CD4-positive, CD25-positive, alpha-beta regulatory T cell (primary cell): ENCODE data around the gene DENND6A. TPM values are rescaled to one million over a fixed set of nuclear protein-coding genes. Genes with fewer than 3 reads are reported as not detected.

Experiments used
- ATAC-seq, 2 donors: fragments of 150-1000 bp; cut with Tn5 transposase; one replicate each; pipeline ENCODE4 v1.10.0; 2021; ENCODE audit warnings: low read depth in 2 of 2, moderate number of reproducible peaks in 2 of 2, moderate library complexity in 1 of 2
- DNase-seq, 3 donors: peaks; one replicate each; pipeline versions ENCODE4 v3.0.0 to v3.0.0-alpha.2; 2012 to 2022; ENCODE audit warnings: mixed read lengths in 1 of 3
- H3K27ac ChIP-seq: one replicate; pipeline ENCODE4 v1.7.0; 2013; ENCODE audit warnings: mild to moderate bottlenecking, low read length; ENCODE audit not compliant: insufficient read depth, poor library complexity, severe bottlenecking
- H3K27me3 ChIP-seq: one replicate; pipeline ENCODE4 v1.7.0; 2013; ENCODE audit warnings: low read length; ENCODE audit not compliant: control insufficient read depth, insufficient read depth
- H3K36me3 ChIP-seq: one replicate; pipeline ENCODE4 v1.7.0; 2013; ENCODE audit warnings: mild to moderate bottlenecking, low read length, moderate library complexity; ENCODE audit not compliant: control insufficient read depth, insufficient read depth
- H3K4me1 ChIP-seq: 2 replicates; pipeline ENCODE4 v1.7.0; 2013; ENCODE audit warnings: mild to moderate bottlenecking, low read length; ENCODE audit not compliant: insufficient read depth, control insufficient read depth, poor library complexity, severe bottlenecking
- H3K4me3 ChIP-seq: one replicate; pipeline ENCODE4 v1.7.0; 2013; ENCODE audit warnings: low read depth, mild to moderate bottlenecking, low read length, moderate library complexity
- H3K9me3 ChIP-seq, 2 experiments: 1 replicate in 1 of 2; 2 replicates in 1 of 2; pipeline ENCODE4 v1.7.0; 2013; ENCODE audit warnings: low read length in 2 of 2, mild to moderate bottlenecking in 1 of 2, moderate library complexity in 1 of 2; ENCODE audit not compliant: control insufficient read depth in 2 of 2
- H3K27ac Mint-ChIP-seq, 3 donors: one replicate each; pipeline ENCODE4 v1.8.0; 2020 to 2022; ENCODE audit warnings: mild to moderate bottlenecking in 3 of 3, mixed read lengths in 3 of 3, moderate library complexity in 2 of 3
- H3K27me3 Mint-ChIP-seq: one replicate; pipeline ENCODE4 v1.8.0; 2022; ENCODE audit warnings: mild to moderate bottlenecking, mixed read lengths
- H3K36me3 Mint-ChIP-seq: one replicate; pipeline ENCODE4 v1.8.0; 2020; ENCODE audit warnings: mixed read lengths
- H3K4me1 Mint-ChIP-seq, 4 donors: one replicate each; pipeline ENCODE4 v1.8.0; 2020 to 2022; ENCODE audit warnings: mixed read lengths in 4 of 4, mild to moderate bottlenecking in 1 of 4
- H3K4me3 Mint-ChIP-seq, 4 donors: one replicate each; pipeline ENCODE4 v1.8.0; 2020 to 2022; ENCODE audit warnings: mild to moderate bottlenecking in 4 of 4, mixed read lengths in 4 of 4, moderate library complexity in 3 of 4
- H3K9me3 Mint-ChIP-seq, 7 donors: one replicate each; pipeline ENCODE4 v1.8.0; 2020 to 2022; ENCODE audit warnings: mixed read lengths in 7 of 7, mild to moderate bottlenecking in 3 of 7, moderate library complexity in 2 of 7
- polyA plus RNA-seq, 4 donors: library from polyadenylated mRNA; unstranded; fragments of 300-500 nt; fragmentation: Illumina TruSeq; gene quantifications; one replicate each; pipeline ENCODE4 v1.2.3, GENCODE V29; 2021
- total RNA-seq: library from RNA; stranded (reverse); gene quantifications from one replicate; pipeline ENCODE4 v1.2.3, GENCODE V29; 2022

Gene DENND6A
- total and polyA plus RNA-seq, 5 donors from 2014 or later: 28.3 to 43.6 (median 33.2) TPM

DNA sequence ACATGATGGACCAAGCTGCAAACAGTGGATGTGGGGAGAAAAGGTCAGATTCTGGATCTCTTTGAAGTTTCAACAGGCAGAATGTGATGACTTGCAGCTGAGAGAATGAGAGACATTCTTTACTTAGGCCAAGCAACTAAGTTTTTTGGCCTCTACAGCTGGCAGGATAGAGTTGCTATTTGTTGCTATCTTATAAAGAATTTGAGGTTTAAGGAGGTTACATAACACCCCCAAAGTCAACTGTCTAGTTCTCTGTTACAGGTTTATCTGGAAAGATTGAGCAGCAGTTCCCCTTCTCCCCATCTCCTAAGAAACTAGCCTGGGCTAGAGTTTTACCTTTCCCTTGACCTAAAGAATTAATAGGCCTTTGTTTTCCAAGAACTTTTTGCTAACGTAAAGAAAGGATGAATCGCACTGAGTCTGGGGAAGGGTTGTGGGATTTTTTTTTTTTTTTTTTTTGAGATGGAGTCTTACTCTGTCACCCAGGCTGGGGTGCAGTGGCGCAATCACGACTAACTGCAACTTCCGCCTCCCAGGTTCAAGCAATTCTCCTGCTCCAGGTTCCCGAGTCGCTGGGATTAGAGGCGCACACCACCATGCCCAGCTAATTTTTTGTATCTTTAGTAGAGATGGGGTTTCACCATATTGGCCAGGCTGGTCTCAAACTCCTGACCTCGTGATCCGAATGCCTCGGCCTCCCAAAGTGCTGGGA is 36.6 kb upstream of the DENND6A start:
- ATAC-seq (no peak), DNase-seq (no peak)
- no peaks in the 10 kb centered on the region for H3K27me3 ChIP-seq
- no peaks in the 10 kb centered on the region for H3K36me3 Mint-ChIP-seq
- no peaks in the 10 kb centered on the region for H3K4me1 Mint-ChIP-seq
- no peaks in the 10 kb centered on the region for H3K9me3 ChIP-seq
- H3K27me3 Mint-ChIP-seq: peaks cover 11% of the 10 kb centered on the region
- H3K4me3 Mint-ChIP-seq: no peak overlapping the region
- peaks cover 0 to 2% (median 0%) of the 10 kb centered on the region in 7 donors for H3K9me3 Mint-ChIP-seq
- H3K27ac ChIP-seq: no peak overlapping the region
- H3K27ac Mint-ChIP-seq: no peak overlapping the region
- no peaks in the 10 kb centered on the region for H3K4me1 ChIP-seq
- H3K36me3 ChIP-seq: no peaks in the 10 kb centered on the region
- H3K4me3 ChIP-seq: no peak overlapping the region

DNA sequence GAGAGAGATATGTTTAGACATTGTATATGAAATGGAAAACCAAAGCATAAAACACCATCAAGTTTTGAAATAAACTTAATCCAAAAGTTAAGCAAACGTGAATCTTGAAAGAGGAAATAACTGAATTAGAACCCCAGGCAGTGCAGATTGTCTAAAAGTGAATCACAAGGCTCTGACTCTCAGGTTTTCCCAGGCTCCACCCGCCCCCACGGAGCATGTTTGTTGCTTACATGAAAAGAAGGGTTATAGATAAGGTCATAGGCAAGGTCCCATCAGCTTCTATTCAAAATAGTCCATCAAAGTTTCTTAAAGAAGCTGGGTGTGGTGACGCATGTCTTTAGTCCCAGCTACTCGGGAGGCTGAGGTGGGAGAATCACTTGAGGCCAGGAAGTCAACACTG is 34.2 kb upstream of the DENND6A start:
- DNase-seq: no peak
- peaks cover 0 to 2% (median 0%) of the 10 kb centered on the region in 7 donors for H3K9me3 Mint-ChIP-seq
- no peaks in the 10 kb centered on the region for H3K36me3 Mint-ChIP-seq
- Histone ChIP-seq H3K4me3 (no peak overlapping the region), H3K9me3 (no peaks in the 10 kb centered on the region), H3K27ac (no peak overlapping the region), H3K27me3 (no peaks in the 10 kb centered on the region), H3K4me1 (no peaks in the 10 kb centered on the region), H3K36me3 (no peaks in the 10 kb centered on the region)
- no peak for ATAC-seq
- no peak overlapping the region for H3K27ac Mint-ChIP-seq
- peaks cover 20% of the 10 kb centered on the region for H3K27me3 Mint-ChIP-seq
- no peaks in the 10 kb centered on the region for H3K4me1 Mint-ChIP-seq
- no peak overlapping the region for H3K4me3 Mint-ChIP-seq

- Mint-ChIP-seq H3K36me3 (no peaks in the 10 kb centered on the region), H3K9me3 (peaks cover 0 to 2% (median 0%) of the 10 kb centered on the region in 7 donors), H3K4me1 (no peaks in the 10 kb centered on the region), H3K4me3 (no peak overlapping the region), H3K27ac (no peak overlapping the region), H3K27me3 (peaks cover 18% of the 10 kb centered on the region)
- H3K27ac ChIP-seq: no peak overlapping the region
- H3K36me3 ChIP-seq: no peaks in the 10 kb centered on the region
- H3K9me3 ChIP-seq: no peaks in the 10 kb centered on the region
- no peaks in the 10 kb centered on the region for H3K27me3 ChIP-seq
- no peaks in the 10 kb centered on the region for H3K4me1 ChIP-seq
- DNase-seq: no peak
- H3K4me3 ChIP-seq: no peak overlapping the region
- ATAC-seq: no peak
Observed at GRCh38 chr3:57726397-57726796, 33.5 kb upstream of the DENND6A start.

- DNase-seq (no peak), ATAC-seq (no peak)
- Mint-ChIP-seq H3K4me3 (no peak overlapping the region), H3K4me1 (no peaks in the 10 kb centered on the region), H3K9me3 (no peaks in the 10 kb centered on the region), H3K27me3 (peaks cover 25% of the 10 kb centered on the region), H3K36me3 (no peaks in the 10 kb centered on the region), H3K27ac (no peak overlapping the region)
- Histone ChIP-seq H3K4me3 (no peak overlapping the region), H3K9me3 (no peaks in the 10 kb centered on the region), H3K36me3 (no peaks in the 10 kb centered on the region), H3K4me1 (no peaks in the 10 kb centered on the region), H3K27me3 (no peaks in the 10 kb centered on the region), H3K27ac (no peak overlapping the region)
Observed at GRCh38 chr3:57718118-57718517, 25.2 kb upstream of the DENND6A start.

GRCh38 chr3:57717205-57717868 is 24.5 kb upstream of the DENND6A start:
- no peak overlapping the region for H3K27ac Mint-ChIP-seq
- H3K27me3 Mint-ChIP-seq: peaks cover 18% of the 10 kb centered on the region
- H3K36me3 Mint-ChIP-seq: no peaks in the 10 kb centered on the region
- H3K4me1 ChIP-seq: no peaks in the 10 kb centered on the region
- DNase-seq: no peak
- no peaks in the 10 kb centered on the region for H3K4me1 Mint-ChIP-seq
- no peak overlapping the region for H3K4me3 Mint-ChIP-seq
- no peaks in the 10 kb centered on the region for H3K9me3 ChIP-seq
- no peak overlapping the region for H3K27ac ChIP-seq
- H3K36me3 ChIP-seq: no peaks in the 10 kb centered on the region
- no peak overlapping the region for H3K4me3 ChIP-seq
- no peak for ATAC-seq
- H3K9me3 Mint-ChIP-seq: no peaks in the 10 kb centered on the region
- H3K27me3 ChIP-seq: no peaks in the 10 kb centered on the region

DNA sequence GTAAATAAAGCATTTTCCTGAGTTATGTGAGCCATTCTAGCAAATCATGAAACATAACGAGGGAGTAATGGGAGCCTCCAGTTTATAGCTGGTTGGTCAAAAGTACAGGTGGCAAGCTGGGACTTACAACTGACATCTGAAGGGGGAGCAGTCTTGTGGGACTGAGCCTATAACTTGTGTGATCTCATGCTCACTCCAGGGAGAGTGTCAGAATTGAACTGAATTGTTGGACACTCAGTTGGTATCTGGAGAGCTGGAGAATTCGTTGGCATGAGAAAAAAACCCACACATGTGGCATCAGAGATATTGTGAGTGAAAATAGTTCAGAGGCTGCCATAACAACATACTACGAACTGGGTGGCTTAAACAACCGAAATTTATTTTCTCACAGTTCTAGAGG is 22.8 kb upstream of the DENND6A start:
- Mint-ChIP-seq H3K36me3 (no peaks in the 10 kb centered on the region), H3K4me3 (no peak overlapping the region), H3K4me1 (no peaks in the 10 kb centered on the region), H3K9me3 (no peaks in the 10 kb centered on the region), H3K27ac (no peak overlapping the region), H3K27me3 (peaks cover 19% of the 10 kb centered on the region)
- H3K4me1 ChIP-seq: no peaks in the 10 kb centered on the region
- H3K36me3 ChIP-seq: no peaks in the 10 kb centered on the region
- H3K27ac ChIP-seq: no peak overlapping the region
- no peak for DNase-seq
- H3K4me3 ChIP-seq: no peak overlapping the region
- no peak for ATAC-seq
- H3K27me3 ChIP-seq: no peaks in the 10 kb centered on the region
- no peaks in the 10 kb centered on the region for H3K9me3 ChIP-seq

GRCh38 chr3:57709559-57709958 is 16.7 kb upstream of the DENND6A start:
- H3K4me3 ChIP-seq: no peak overlapping the region
- peaks cover 0 to 6% (median 0%) of the 10 kb centered on the region in 4 donors for H3K4me1 Mint-ChIP-seq
- H3K27me3 Mint-ChIP-seq: peaks cover 38% of the 10 kb centered on the region
- H3K4me1 ChIP-seq: no peaks in the 10 kb centered on the region
- DNase-seq (no peak), ATAC-seq (no peak)
- H3K9me3 ChIP-seq: no peaks in the 10 kb centered on the region
- H3K9me3 Mint-ChIP-seq: peaks cover 0 to 3% (median 0%) of the 10 kb centered on the region in 7 donors
- H3K36me3 ChIP-seq: no peaks in the 10 kb centered on the region
- H3K27me3 ChIP-seq: peaks cover 4% of the 10 kb centered on the region
- no peak overlapping the region for H3K27ac ChIP-seq
- no peak overlapping the region for H3K27ac Mint-ChIP-seq
- H3K4me3 Mint-ChIP-seq: no peak overlapping the region
- H3K36me3 Mint-ChIP-seq: no peaks in the 10 kb centered on the region

DNA sequence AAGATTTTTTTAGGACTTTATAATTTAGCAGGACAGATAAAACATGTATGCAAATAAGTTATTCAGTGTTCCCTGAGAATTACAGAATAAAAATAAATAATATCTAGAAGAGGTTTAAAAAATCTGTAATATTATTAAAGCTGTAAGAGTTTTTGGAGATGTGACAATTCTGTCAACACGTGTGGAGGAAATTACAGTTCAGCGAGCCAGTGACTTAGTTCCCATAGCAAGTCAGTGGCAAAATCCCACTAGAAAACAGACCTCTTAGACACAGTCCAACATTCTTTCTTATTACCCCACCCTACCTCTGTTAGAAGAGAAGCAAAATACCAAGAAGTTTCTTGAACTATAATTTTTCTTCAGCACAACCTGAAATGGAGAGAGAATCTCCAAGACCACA is 16.2 kb upstream of the DENND6A start:
- ATAC-seq: no peak
- H3K27ac Mint-ChIP-seq: no peak overlapping the region
- no peak for DNase-seq
- Histone ChIP-seq H3K4me1 (no peaks in the 10 kb centered on the region), H3K9me3 (no peaks in the 10 kb centered on the region), H3K4me3 (no peak overlapping the region), H3K27ac (no peak overlapping the region), H3K27me3 (peaks cover 4% of the 10 kb centered on the region), H3K36me3 (no peaks in the 10 kb centered on the region)
- no peak overlapping the region for H3K4me3 Mint-ChIP-seq
- H3K27me3 Mint-ChIP-seq: peaks cover 36% of the 10 kb centered on the region
- peaks cover 0 to 3% (median 0%) of the 10 kb centered on the region in 7 donors for H3K9me3 Mint-ChIP-seq
- H3K36me3 Mint-ChIP-seq: no peaks in the 10 kb centered on the region
- H3K4me1 Mint-ChIP-seq: peaks cover 0 to 6% (median 0%) of the 10 kb centered on the region in 4 donors
